ES-I3 (cell line): Measurements from ENCODE around the gene GOLGA2.

Source experiments
- H3K36me3 ChIP-seq: 2 replicates; pipeline ENCODE4 v1.6.1; 2013; ENCODE audit warnings: mild to moderate bottlenecking, low read length, control low read depth, moderate library complexity; ENCODE audit not compliant: insufficient read depth
- H3K4me1 ChIP-seq: 2 replicates; pipeline ENCODE4 v1.6.1; 2013; ENCODE audit warnings: mild to moderate bottlenecking, control low read depth, low read length; ENCODE audit not compliant: insufficient read depth
- H3K9ac ChIP-seq: 2 replicates; pipeline ENCODE4 v1.6.1; 2013; ENCODE audit warnings: low read depth, mild to moderate bottlenecking, low read length, moderate library complexity
- H3K9me3 ChIP-seq: 2 replicates; pipeline ENCODE4 v1.6.1; 2013; ENCODE audit warnings: mild to moderate bottlenecking, low read length, moderate library complexity; ENCODE audit not compliant: control insufficient read depth, insufficient read depth

GOLGA2 gene

GRCh38 chr9:128304971-128305288 is 29.1 kb upstream of the GOLGA2 start:
- H3K9me3 ChIP-seq = no peaks in the 10 kb centered on the region
- H3K4me1 ChIP-seq = no peaks in the 10 kb centered on the region
- H3K9ac ChIP-seq = no peak overlapping the region
- peaks cover 4% of the 10 kb centered on the region; the same call in 1 of the 2 replicates for H3K36me3 ChIP-seq

GRCh38 chr9:128304136-128304970 is 28.5 kb upstream of the GOLGA2 start:
- Histone ChIP-seq H3K9me3 (no peaks in the 10 kb centered on the region), H3K9ac (no peak overlapping the region), H3K36me3 (no peaks in the 10 kb centered on the region), H3K4me1 (no peaks in the 10 kb centered on the region)

- Histone ChIP-seq H3K9ac (no peak overlapping the region), H3K9me3 (no peaks in the 10 kb centered on the region), H3K4me1 (no peaks in the 10 kb centered on the region), H3K36me3 (no peaks in the 10 kb centered on the region)
Observed at GRCh38 chr9:128298535-128299482, 23.0 kb upstream of the GOLGA2 start.

- Histone ChIP-seq H3K4me1 (no peaks in the 10 kb centered on the region), H3K9ac (no peak overlapping the region), H3K9me3 (no peaks in the 10 kb centered on the region), H3K36me3 (no peaks in the 10 kb centered on the region)
Observed at GRCh38 chr9:128297221-128297773, 21.5 kb upstream of the GOLGA2 start.

- H3K36me3 ChIP-seq = no peaks in the 10 kb centered on the region
- H3K9me3 ChIP-seq = no peaks in the 10 kb centered on the region
- H3K9ac ChIP-seq = no peak overlapping the region
- H3K4me1 ChIP-seq = no peaks in the 10 kb centered on the region
Observed at GRCh38 chr9:128296340-128297220, 20.8 kb upstream of the GOLGA2 start.

GRCh38 chr9:128294142-128294541 is 18.3 kb upstream of the GOLGA2 start:
- no peaks in the 10 kb centered on the region for H3K4me1 ChIP-seq
- no peaks in the 10 kb centered on the region for H3K9me3 ChIP-seq
- no peak overlapping the region for H3K9ac ChIP-seq
- no peaks in the 10 kb centered on the region for H3K36me3 ChIP-seq

GRCh38 chr9:128293091-128293490 is 17.3 kb upstream of the GOLGA2 start:
- Histone ChIP-seq H3K9ac (no peak overlapping the region), H3K4me1 (no peaks in the 10 kb centered on the region), H3K36me3 (no peaks in the 10 kb centered on the region), H3K9me3 (no peaks in the 10 kb centered on the region)

- no peak overlapping the region for H3K9ac ChIP-seq
- H3K36me3 ChIP-seq = no peaks in the 10 kb centered on the region
- H3K4me1 ChIP-seq = no peaks in the 10 kb centered on the region
- H3K9me3 ChIP-seq = no peaks in the 10 kb centered on the region
Observed at GRCh38 chr9:128292009-128292408, 16.2 kb upstream of the GOLGA2 start.

- H3K9ac ChIP-seq = no peak overlapping the region
- H3K9me3 ChIP-seq = no peaks in the 10 kb centered on the region
- H3K36me3 ChIP-seq = peaks cover 3% of the 10 kb centered on the region; the same call in 1 of the 2 replicates
- H3K4me1 ChIP-seq = no peaks in the 10 kb centered on the region
Observed at GRCh38 chr9:128288273-128289004, 12.6 kb upstream of the GOLGA2 start.

GRCh38 chr9:128286440-128286839 is 10.6 kb upstream of the GOLGA2 start:
- no peaks in the 10 kb centered on the region for H3K4me1 ChIP-seq
- no peaks in the 10 kb centered on the region for H3K9me3 ChIP-seq
- peaks cover 3% of the 10 kb centered on the region; the same call in 1 of the 2 replicates for H3K36me3 ChIP-seq
- H3K9ac ChIP-seq = no peak overlapping the region

- H3K9me3 ChIP-seq = no peaks in the 10 kb centered on the region
- no peak overlapping the region for H3K9ac ChIP-seq
- H3K36me3 ChIP-seq = peaks cover 3% of the 10 kb centered on the region; the same call in 1 of the 2 replicates
- no peaks in the 10 kb centered on the region for H3K4me1 ChIP-seq
Observed at GRCh38 chr9:128285033-128285784, 9.4 kb upstream of the GOLGA2 start.

GRCh38 chr9:128282500-128282899 is 6.7 kb upstream of the GOLGA2 start:
- no peaks in the 10 kb centered on the region for H3K9me3 ChIP-seq
- peaks cover 3% of the 10 kb centered on the region; the same call in 1 of the 2 replicates for H3K36me3 ChIP-seq
- H3K4me1 ChIP-seq = no peaks in the 10 kb centered on the region
- H3K9ac ChIP-seq = no peak overlapping the region
